ENCODE data around the gene ALOXE3.

The ALOXE3 gene

DNA sequence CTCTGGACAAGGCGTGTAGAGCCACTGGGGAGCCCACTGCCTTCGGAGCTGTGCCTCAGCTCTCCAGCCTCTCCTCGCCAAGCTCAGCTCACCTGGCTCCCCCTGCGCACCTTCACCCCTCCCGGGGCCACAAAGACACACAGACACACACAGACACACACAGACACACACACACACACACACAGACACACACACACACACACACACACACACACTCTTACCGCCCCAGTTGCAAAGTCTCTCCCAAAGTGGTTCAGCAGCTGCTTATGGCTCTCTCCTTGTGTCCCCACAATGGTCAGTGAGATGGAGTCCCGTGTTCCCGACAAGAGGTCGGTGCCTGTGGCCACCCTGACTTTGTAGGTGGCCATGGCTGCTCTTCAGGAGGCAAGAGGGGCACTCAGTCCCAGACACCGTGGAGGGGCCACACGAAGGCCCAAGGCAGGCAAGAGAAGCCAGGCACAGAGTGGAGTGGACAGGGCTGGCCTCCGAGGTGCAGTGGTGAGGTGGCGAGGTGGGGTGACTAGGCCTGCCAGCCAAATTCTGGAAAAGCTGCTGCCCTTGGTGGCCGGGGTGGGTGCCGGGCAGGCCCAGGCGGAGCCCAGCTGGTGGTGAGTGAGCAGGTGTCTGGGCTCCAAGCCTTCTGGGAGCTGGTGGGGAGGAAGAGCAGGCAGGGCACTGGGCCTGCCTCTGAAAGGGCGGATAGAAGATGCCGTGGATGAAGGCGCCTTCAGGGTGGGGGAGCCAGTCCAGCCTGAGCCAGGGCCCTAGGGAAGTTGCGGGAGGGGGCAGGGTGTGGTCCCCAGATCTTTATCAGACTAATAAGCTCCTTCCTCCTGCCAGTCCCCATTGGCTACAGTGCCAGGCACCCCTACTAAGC lies 31.0 kb downstream of the ALOXE3 start, which contains the start of gene ALOX12B:
TSS of gene ALOX12B (minus strand) at position 642 of the 877 bp plus-strand sequence. CDS start at position 368, 274 bp downstream.
- TF ChIP-seq TAF1 (IDR thresholded peaks at IDR 0.05; ENCODE audit: borderline replicate concordance, insufficient read depth, low read length) (no peak), SIN3A (IDR thresholded peaks at IDR 0.05; ENCODE audit: borderline replicate concordance, insufficient read depth, low read length) (no peak), POLR2AphosphoS5 (IDR thresholded peaks at IDR 0.05; ENCODE audit: low read depth, low read length) (no peak), FOXP2 (optimal IDR thresholded peaks at IDR 0.05; ENCODE audit: borderline replicate concordance, extremely low read depth, extremely low read length, insufficient read depth) (no peak)
- TF ChIP-seq, protein P1, sequence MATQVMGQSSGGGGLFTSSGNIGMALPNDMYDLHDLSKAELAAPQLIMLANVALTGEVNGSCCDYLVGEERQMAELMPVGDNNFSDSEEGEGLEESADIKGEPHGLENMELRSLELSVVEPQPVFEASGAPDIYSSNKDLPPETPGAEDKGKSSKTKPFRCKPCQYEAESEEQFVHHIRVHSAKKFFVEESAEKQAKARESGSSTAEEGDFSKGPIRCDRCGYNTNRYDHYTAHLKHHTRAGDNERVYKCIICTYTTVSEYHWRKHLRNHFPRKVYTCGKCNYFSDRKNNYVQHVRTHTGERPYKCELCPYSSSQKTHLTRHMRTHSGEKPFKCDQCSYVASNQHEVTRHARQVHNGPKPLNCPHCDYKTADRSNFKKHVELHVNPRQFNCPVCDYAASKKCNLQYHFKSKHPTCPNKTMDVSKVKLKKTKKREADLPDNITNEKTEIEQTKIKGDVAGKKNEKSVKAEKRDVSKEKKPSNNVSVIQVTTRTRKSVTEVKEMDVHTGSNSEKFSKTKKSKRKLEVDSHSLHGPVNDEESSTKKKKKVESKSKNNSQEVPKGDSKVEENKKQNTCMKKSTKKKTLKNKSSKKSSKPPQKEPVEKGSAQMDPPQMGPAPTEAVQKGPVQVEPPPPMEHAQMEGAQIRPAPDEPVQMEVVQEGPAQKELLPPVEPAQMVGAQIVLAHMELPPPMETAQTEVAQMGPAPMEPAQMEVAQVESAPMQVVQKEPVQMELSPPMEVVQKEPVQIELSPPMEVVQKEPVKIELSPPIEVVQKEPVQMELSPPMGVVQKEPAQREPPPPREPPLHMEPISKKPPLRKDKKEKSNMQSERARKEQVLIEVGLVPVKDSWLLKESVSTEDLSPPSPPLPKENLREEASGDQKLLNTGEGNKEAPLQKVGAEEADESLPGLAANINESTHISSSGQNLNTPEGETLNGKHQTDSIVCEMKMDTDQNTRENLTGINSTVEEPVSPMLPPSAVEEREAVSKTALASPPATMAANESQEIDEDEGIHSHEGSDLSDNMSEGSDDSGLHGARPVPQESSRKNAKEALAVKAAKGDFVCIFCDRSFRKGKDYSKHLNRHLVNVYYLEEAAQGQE (IDR thresholded peaks at IDR 0.05; ENCODE audit: insufficient read depth in 1 of 2, low read depth in 2 of 2, low read length in 2 of 2): no peak

DNA sequence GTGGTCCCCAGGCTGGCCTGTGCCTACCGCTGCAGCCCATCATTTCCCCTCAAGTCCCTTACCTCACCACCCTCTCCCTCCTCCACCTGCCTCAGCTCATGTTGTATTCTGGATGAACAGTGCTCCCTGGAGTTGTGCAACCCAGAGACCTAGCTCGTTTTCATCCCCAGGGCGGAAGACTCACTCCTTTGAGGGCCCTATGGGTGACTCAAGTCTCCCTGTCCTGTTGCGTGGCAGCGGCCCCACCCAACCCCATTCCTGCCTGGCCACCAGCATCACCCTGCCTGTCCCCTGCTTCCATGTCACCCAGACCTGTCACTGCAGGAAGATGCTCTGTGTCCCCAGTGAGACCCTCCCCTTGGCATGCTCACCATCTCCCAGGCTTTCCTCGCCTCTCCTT lies 34.1 kb downstream of the ALOXE3 start:
- TF ChIP-seq SIN3A (IDR thresholded peaks at IDR 0.05; ENCODE audit: borderline replicate concordance, insufficient read depth, low read length) (no peak), FOXP2 (optimal IDR thresholded peaks at IDR 0.05; ENCODE audit: borderline replicate concordance, extremely low read depth, extremely low read length, insufficient read depth) (no peak), TAF1 (IDR thresholded peaks at IDR 0.05; ENCODE audit: borderline replicate concordance, insufficient read depth, low read length) (no peak), POLR2AphosphoS5 (IDR thresholded peaks at IDR 0.05; ENCODE audit: low read depth, low read length) (no peak)
- TF ChIP-seq, protein P1 (IDR thresholded peaks at IDR 0.05; ENCODE audit: insufficient read depth in 1 of 2, low read depth in 2 of 2, low read length in 2 of 2): no peak

DNA sequence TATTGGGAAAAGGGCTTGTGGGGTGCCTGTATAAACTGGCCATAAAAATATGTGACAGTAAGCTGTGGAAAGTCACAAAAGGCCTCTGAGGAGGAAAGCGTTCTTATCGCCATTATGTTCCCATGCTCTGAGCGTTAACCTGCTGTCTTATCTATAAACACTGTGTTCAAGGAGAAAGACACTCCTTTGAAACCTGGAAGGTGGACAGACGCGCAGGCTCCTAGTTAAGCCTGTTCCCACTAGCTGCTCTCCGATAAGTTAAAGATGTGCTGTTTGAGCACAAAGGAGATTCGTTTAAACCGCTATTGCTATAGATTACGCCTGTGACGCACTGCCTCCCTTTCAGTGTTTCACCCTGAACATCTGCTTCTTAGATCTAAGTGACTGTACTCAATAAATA lies 36.0 kb downstream of the ALOXE3 start:
- TF ChIP-seq SIN3A (IDR thresholded peaks at IDR 0.05; ENCODE audit: borderline replicate concordance, insufficient read depth, low read length) (no peak), FOXP2 (optimal IDR thresholded peaks at IDR 0.05; ENCODE audit: borderline replicate concordance, extremely low read depth, extremely low read length, insufficient read depth) (no peak), TAF1 (IDR thresholded peaks at IDR 0.05; ENCODE audit: borderline replicate concordance, insufficient read depth, low read length) (no peak), POLR2AphosphoS5 (IDR thresholded peaks at IDR 0.05; ENCODE audit: low read depth, low read length) (no peak)
- TF ChIP-seq, protein P1 (IDR thresholded peaks at IDR 0.05; ENCODE audit: insufficient read depth in 1 of 2, low read depth in 2 of 2, low read length in 2 of 2): no peak

DNA sequence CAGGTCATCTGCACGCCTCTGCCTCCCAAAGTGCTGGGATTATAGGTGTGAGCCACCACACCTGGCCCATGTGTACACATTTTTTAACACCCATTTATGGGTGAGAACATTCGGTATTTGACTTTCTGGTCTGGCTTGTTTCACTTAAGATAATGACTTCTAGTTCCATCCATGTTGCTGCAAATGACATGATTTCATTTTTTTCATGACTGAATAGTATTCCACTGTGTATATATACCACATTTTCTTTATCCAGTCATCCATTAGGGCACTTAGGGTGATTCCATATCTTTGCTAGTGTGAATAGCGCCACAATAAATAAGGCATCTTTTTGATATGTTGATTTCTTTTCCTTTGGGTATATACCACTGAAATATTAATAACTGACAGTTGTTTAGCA lies 36.4 kb downstream of the ALOXE3 start:
- no peak for TF ChIP-seq TAF1 (IDR thresholded peaks at IDR 0.05; ENCODE audit: borderline replicate concordance, insufficient read depth, low read length)
- TF ChIP-seq POLR2AphosphoS5 (IDR thresholded peaks at IDR 0.05; ENCODE audit: low read depth, low read length): no peak
- no peak for TF ChIP-seq FOXP2 (optimal IDR thresholded peaks at IDR 0.05; ENCODE audit: borderline replicate concordance, extremely low read depth, extremely low read length, insufficient read depth)
- TF ChIP-seq SIN3A (IDR thresholded peaks at IDR 0.05; ENCODE audit: borderline replicate concordance, insufficient read depth, low read length): no peak
- TF ChIP-seq, protein P1 (IDR thresholded peaks at IDR 0.05; ENCODE audit: insufficient read depth in 1 of 2, low read depth in 2 of 2, low read length in 2 of 2): no peak

Data from PFSK-1 (cell line).